Mucosa of descending colon (tissue), 3 donors: Measurements from ENCODE around the gene RBFA. TPM values are rescaled to one million over a fixed set of nuclear protein-coding genes. Genes with fewer than 3 reads are reported as not detected.
"Not testable (repeated sequence)": the region's sequence is repeated elsewhere in the genome, so short reads cannot be mapped to it uniquely, and the experiment has no call there.

ENCODE experiments used
- ATAC-seq: fragments of 200-7000 bp; cut with Tn5 transposase; one replicate; pipeline ENCODE4 v1.9.1; 2020; ENCODE audit warnings: mild to moderate bottlenecking, moderate library complexity
- DNase-seq, 3 donors: peaks; one replicate each; pipeline ENCODE4 v3.0.0-alpha.2; 2020
- H3K36me3 ChIP-seq: fragments of 200-600 bp; one replicate; pipeline ENCODE4 v1.8.0; 2021; ENCODE audit warnings: low read depth, mild to moderate bottlenecking
- H3K4me1 ChIP-seq: fragments of 200-600 bp; one replicate; pipeline ENCODE4 v1.8.0; 2021; ENCODE audit warnings: low read depth, mild to moderate bottlenecking
- H3K4me3 ChIP-seq: fragments of 200-600 bp; one replicate; pipeline ENCODE4 v1.8.0; 2021; ENCODE audit warnings: mild to moderate bottlenecking
- H3K9me3 ChIP-seq: fragments of 200-600 bp; one replicate; pipeline ENCODE4 v1.8.0; 2021; ENCODE audit warnings: mild to moderate bottlenecking
- CTCF ChIP-seq: fragments of 200-600 bp; IDR thresholded peaks from one replicate; pipeline ENCODE4 v1.8.0; 2022; ENCODE audit warnings: antibody characterized with exemption, mild to moderate bottlenecking
- intact Hi-C, 2 donors: fragments of 100-400 bp; cut with DNase I in 1 of 2; cut with micrococcal nuclease in 1 of 2; formaldehyde crosslinking; loops; one replicate each; pipeline versions ENCODE4 v1.11.0 to v1.11.1; 2022; cut with DNase I, micrococcal nuclease
- total RNA-seq, 3 donors: library from RNA; stranded (reverse); fragmentation: NEBNext Ultra II Directional in 2 of 3; extraction: Animal tissue kit (Norgen Biotek cat#: 25700) in 2 of 3; gene quantifications; one replicate each; pipeline versions ENCODE4 v1.2.1 to v1.2.4, GENCODE V29; 2021 to 2023
- donor health status: DM: no; HTN: no; CAD: no; lungs with moderate emphysema.
- donor health status: DM: no; HTN: no; CAD: no.
- donor health status: DM: no; HTN: yes; CAD: no.

The RBFA gene
- total RNA-seq, 3 donors from 2014 or later: 14.5 to 19.1 (median 18.4) TPM

GRCh38 chr18:80004600-80005342, 29.5 kb upstream of the RBFA start:
- H3K4me3 ChIP-seq: no peak overlapping the region
- DNase-seq: no peak

GRCh38 chr18:80006724-80007123, 27.5 kb upstream of the RBFA start:
- intact Hi-C loops: no loop called here
- TF ChIP-seq CTCF: no peak
- DNase-seq: no peak
- Histone ChIP-seq H3K4me3 (no peak overlapping the region), H3K4me1 (no peaks in the 10 kb centered on the region), H3K9me3 (peaks cover 16% of the 10 kb centered on the region), H3K36me3 (no peaks in the 10 kb centered on the region)
- no peak for ATAC-seq

More at GRCh38 chr18:80004600-80005342, 29.5 kb upstream of the RBFA start:
- Histone ChIP-seq H3K4me1 (no peaks in the 10 kb centered on the region), H3K9me3 (peaks cover 24% of the 10 kb centered on the region), H3K36me3 (no peaks in the 10 kb centered on the region)
- TF ChIP-seq CTCF: no peak
- intact Hi-C loops: no loop called here
- ATAC-seq: no peak

- peak; percentile 56 for ATAC-seq
- Histone ChIP-seq H3K9me3 (peaks cover 42% of the 10 kb centered on the region), H3K36me3 (no peaks in the 10 kb centered on the region), H3K4me3 (no peak overlapping the region), H3K4me1 (no peaks in the 10 kb centered on the region)
- intact Hi-C loops: no loop called here
- peak; percentile 34 to 63 (median 38) for DNase-seq
- TF ChIP-seq CTCF: no peak
Measured at GRCh38 chr18:80009661-80010550, 24.3 kb upstream of the RBFA start.

- Histone ChIP-seq H3K9me3 (peaks cover 43% of the 10 kb centered on the region), H3K36me3 (no peaks in the 10 kb centered on the region), H3K4me1 (no peaks in the 10 kb centered on the region), H3K4me3 (no peak overlapping the region)
- no peak for TF ChIP-seq CTCF
- DNase-seq (no peak), ATAC-seq (no peak)
- intact Hi-C loops: no loop called here
Measured at GRCh38 chr18:80010551-80010906, 23.7 kb upstream of the RBFA start.

- not testable (repeated sequence) for H3K4me1 ChIP-seq, ATAC-seq
- peaks cover 42% of the 10 kb centered on the region for H3K9me3 ChIP-seq
Measured at GRCh38 chr18:80011496-80012137, 22.6 kb upstream of the RBFA start.

More at GRCh38 chr18:80011496-80012137, 22.6 kb upstream of the RBFA start:
- H3K4me3 ChIP-seq, H3K36me3 ChIP-seq, intact Hi-C loops, DNase-seq: not testable (repeated sequence)
